ENCODE measurements around the gene QKI. TPM values are rescaled to one million over a fixed set of nuclear protein-coding genes. Genes with fewer than 3 reads are reported as not detected.
"Not testable (repeated sequence)": the region's sequence is repeated elsewhere in the genome, so short reads cannot be mapped to it uniquely, and the experiment has no call there.

QKI gene
- total RNA-seq, 1 donor from 2014 or later, result 247 TPM

GRCh38 chr6:163427498-163428254 lies 13.2 kb downstream of the QKI start:
- DNase-seq (no peak), ATAC-seq (peak; percentile 49 to 64)
- H3K36me3 ChIP-seq, result no peaks in the 10 kb centered on the region
- peak; percentile 51 for TF ChIP-seq CTCF (IDR thresholded peaks at IDR 0.05)
- intact Hi-C loops (cut with DNase I), result loop anchor here (10.0 kb wide), 1 partner anchor 527 kb away; no protein-coding TSS in a partner anchor
- H3K4me3 ChIP-seq, result peak overlapping the region; percentile 2
- no peaks in the 10 kb centered on the region for H3K9me3 ChIP-seq
- H3K27me3 ChIP-seq (ENCODE audit: low read depth), result no peaks in the 10 kb centered on the region
- no peak overlapping the region for H3K27ac ChIP-seq
- H3K4me1 ChIP-seq, result peaks cover 92% of the 10 kb centered on the region

GRCh38 chr6:163428373-163428772 lies 13.9 kb downstream of the QKI start:
- intact Hi-C loops (cut with DNase I), result loop anchor here (10.0 kb wide), 1 partner anchor 526 kb away; no protein-coding TSS in a partner anchor
- Histone ChIP-seq H3K4me1 (peaks cover 94% of the 10 kb centered on the region), H3K4me3 (no peak overlapping the region), H3K27ac (peak overlapping the region; percentile 4), H3K27me3 (ENCODE audit: low read depth) (no peaks in the 10 kb centered on the region), H3K9me3 (no peaks in the 10 kb centered on the region), H3K36me3 (no peaks in the 10 kb centered on the region)
- TF ChIP-seq CTCF (IDR thresholded peaks at IDR 0.05), result no peak
- ATAC-seq (no peak), DNase-seq (no peak)

GRCh38 chr6:163429858-163430448 lies 15.4 kb downstream of the QKI start:
- DNase-seq (no peak), ATAC-seq (peak; percentile 62 to 66)
- Histone ChIP-seq H3K27me3 (ENCODE audit: low read depth) (no peaks in the 10 kb centered on the region), H3K36me3 (no peaks in the 10 kb centered on the region), H3K4me1 (peaks cover 90% of the 10 kb centered on the region), H3K4me3 (no peak overlapping the region), H3K9me3 (no peaks in the 10 kb centered on the region), H3K27ac (no peak overlapping the region)
- intact Hi-C loops (cut with DNase I), result loop anchor here (10.0 kb wide), 1 partner anchor 525 kb away; no protein-coding TSS in a partner anchor
- TF ChIP-seq CTCF (IDR thresholded peaks at IDR 0.05), result no peak

- Histone ChIP-seq H3K4me3 (no peak overlapping the region), H3K27ac (no peak overlapping the region), H3K9me3 (no peaks in the 10 kb centered on the region), H3K36me3 (no peaks in the 10 kb centered on the region), H3K4me1 (peaks cover 86% of the 10 kb centered on the region), H3K27me3 (ENCODE audit: low read depth) (no peaks in the 10 kb centered on the region)
- intact Hi-C loops (cut with DNase I), result no loop called here
- DNase-seq, result no peak
- no peak for TF ChIP-seq CTCF (IDR thresholded peaks at IDR 0.05)
- ATAC-seq, result no peak
Observed at GRCh38 chr6:163432300-163432699, 17.8 kb downstream of the QKI start.

- ATAC-seq; H3K27ac ChIP-seq; intact Hi-C loops (cut with DNase I); H3K36me3 ChIP-seq; H3K9me3 ChIP-seq; H3K27me3 ChIP-seq (ENCODE audit: low read depth); DNase-seq; H3K4me3 ChIP-seq: not testable (repeated sequence)
- peaks cover 86% of the 10 kb centered on the region for H3K4me1 ChIP-seq
Observed at GRCh38 chr6:163433486-163433885, 19.0 kb downstream of the QKI start.

GRCh38 chr6:163435023-163435422 lies 20.5 kb downstream of the QKI start:
- intact Hi-C loops (cut with DNase I), result no loop called here
- TF ChIP-seq CTCF (IDR thresholded peaks at IDR 0.05), result no peak
- no peaks in the 10 kb centered on the region for H3K36me3 ChIP-seq

More at GRCh38 chr6:163435023-163435422, 20.5 kb downstream of the QKI start:
- Histone ChIP-seq H3K9me3 (no peaks in the 10 kb centered on the region), H3K27ac (no peak overlapping the region), H3K4me1 (peaks cover 85% of the 10 kb centered on the region), H3K4me3 (no peak overlapping the region), H3K27me3 (ENCODE audit: low read depth) (no peaks in the 10 kb centered on the region)
- DNase-seq (no peak), ATAC-seq (no peak)
